ENCODE measurements around the gene ABHD14A. TPM values are rescaled to one million over a fixed set of nuclear protein-coding genes. Genes with fewer than 3 reads are reported as not detected.

The ABHD14A gene
- total RNA-seq, 1 donor from 2014 or later: 19.4 TPM

GRCh38 chr3:51940648-51941462, 34.0 kb upstream of the ABHD14A start:
- peak; percentile 39 for DNase-seq (ENCODE audit: low spot score)

GRCh38 chr3:51941463-51941797, 33.4 kb upstream of the ABHD14A start:
- no peak for DNase-seq (ENCODE audit: low spot score)

DNA sequence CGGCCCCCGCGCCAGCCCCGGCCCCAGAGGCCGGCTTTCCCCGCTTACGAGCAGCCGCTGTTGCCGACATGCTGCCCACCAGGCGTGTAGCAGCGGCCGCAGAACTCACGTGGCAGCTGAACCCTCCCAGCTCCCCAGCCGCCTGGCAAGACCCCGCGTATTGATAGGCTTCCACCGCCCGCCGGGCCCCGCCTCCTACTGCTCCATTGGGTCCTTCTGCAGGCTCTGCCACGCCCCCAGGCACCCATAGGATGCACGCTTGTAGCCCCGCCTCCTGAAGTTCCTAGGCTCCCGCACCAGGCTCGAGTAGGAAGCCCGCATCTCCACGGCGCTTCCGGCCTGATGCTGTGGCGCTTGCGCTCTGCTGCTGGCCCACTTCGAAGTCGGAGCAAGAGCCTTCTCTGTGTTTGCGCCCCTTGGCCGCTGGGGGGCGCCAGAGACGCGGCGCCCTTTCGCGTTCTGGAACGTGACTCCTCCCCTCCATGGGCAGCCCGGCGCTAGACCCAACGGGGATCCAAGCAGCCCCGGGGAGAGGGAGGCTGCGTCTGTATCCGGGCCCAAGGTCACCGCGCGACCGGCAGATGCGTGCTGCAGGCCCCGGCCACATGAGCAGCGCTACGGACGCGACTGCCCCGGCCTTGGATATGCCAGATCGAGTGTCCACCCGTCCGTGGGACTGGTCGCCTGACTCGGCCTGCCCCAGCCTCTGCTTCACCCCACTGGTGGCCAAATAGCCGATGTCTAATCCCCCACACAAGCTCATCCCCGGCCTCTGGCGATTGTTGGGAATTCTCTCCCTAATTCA, 32.9 kb upstream of the ABHD14A start, which contains the start of the genes PARP3 and RRP9:
Gene PARP3, plus strand, starts transcription at position 566 of the 805 bp plus-strand sequence. CDS start 993 bp downstream, outside the sequence.
Gene RRP9, minus strand, starts transcription at position 107 of the 805 bp plus-strand sequence. Its CDS starts 37 bp downstream, at position 70.
- peak; percentile 100 for DNase-seq (ENCODE audit: low spot score)

GRCh38 chr3:51942603-51943450, 32.0 kb upstream of the ABHD14A start:
- peak; percentile 75 for DNase-seq (ENCODE audit: low spot score)

DNA sequence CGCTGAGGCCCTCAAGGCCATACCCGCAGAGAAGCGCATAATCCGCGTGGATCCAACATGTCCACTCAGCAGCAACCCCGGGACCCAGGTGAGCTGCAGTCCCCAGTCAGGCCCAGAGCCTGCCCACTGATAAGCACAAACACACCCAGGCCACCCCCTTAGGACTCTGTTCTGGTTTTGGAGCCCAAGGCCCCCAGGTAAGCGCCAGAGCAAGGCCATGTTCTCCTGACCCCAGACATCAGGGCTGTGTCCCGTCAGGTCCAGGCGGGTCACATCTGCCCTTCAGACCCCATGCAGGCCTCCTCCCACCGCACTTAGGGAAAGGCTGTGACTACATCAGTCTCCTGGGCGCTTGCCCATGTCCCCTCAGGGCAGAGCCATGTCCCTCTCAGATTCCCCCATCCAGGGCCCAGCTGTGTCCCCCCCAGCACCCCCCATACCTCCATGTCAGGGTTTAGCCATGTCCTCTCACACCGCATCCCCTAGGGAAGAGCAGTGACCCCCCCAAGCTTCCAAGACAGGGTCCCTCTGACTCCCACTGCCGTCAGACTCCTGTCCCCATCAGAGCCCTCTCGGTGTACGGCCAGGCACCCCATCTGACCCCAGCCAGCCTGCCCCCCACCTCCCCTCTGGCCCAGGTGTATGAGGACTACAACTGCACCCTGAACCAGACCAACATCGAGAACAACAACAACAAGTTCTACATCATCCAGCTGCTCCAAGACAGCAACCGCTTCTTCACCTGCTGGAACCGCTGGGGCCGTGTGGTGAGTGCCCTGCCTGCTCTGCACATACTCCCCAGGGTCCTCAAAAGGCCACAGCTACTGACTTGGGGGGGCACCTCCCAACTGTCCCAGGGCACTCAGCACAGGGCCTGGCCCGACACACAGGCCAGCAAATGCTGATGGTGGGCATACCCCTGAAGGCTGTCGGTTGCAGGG, 31.1 kb upstream of the ABHD14A start:
- DNase-seq (ENCODE audit: low spot score): peak; percentile 43

GRCh38 chr3:51944451-51945021, 30.3 kb upstream of the ABHD14A start:
- no peak for DNase-seq (ENCODE audit: low spot score)

GRCh38 chr3:51945031-51945840, 29.6 kb upstream of the ABHD14A start:
- no peak for DNase-seq (ENCODE audit: low spot score)

DNA sequence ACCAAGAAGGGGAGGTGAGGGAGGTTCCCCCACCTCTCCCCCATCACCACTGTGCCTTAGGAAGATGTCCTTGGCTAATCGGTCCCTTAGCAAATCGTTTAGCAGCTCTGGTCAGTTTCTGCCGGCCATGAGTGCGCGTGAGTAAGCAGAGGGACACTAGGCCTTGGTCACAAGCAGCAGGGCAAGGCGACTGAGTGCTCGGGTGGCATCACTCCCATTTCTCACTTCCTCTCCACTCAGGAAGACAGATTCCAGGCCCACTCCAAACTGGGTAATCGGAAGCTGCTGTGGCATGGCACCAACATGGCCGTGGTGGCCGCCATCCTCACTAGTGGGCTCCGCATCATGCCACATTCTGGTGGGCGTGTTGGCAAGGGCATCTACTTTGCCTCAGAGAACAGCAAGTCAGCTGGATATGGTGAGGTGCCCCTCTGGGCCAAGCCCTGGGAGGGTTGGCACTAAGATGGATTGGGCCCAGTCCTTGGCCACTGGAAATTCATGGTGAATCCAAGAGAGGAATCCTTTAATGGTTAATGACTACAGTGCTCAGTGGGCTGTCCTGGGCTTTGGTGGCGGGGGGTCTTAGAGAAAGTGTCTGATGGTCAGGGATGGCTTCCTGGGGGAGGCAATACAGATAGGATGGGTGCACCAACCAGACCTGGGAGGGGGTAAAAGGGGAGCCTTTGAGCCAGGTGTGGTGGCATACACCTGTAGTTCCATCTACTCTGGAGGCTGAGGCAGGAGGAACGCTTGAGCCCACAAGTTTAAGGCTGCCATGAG, 28.7 kb upstream of the ABHD14A start:
- no peak for DNase-seq (ENCODE audit: low spot score)

- no peak for DNase-seq (ENCODE audit: low spot score)
These were observed 28.1 kb upstream of the ABHD14A start for GRCh38 chr3:51946796-51947195.

- no peak for DNase-seq (ENCODE audit: low spot score)
These were observed 27.5 kb upstream of the ABHD14A start for GRCh38 chr3:51947215-51947900.

- DNase-seq (ENCODE audit: low spot score): no peak
These were observed 26.8 kb upstream of the ABHD14A start for GRCh38 chr3:51948016-51948580.

- DNase-seq (ENCODE audit: low spot score): no peak
These were observed 25.7 kb upstream of the ABHD14A start for GRCh38 chr3:51949121-51949520.

GRCh38 chr3:51950899-51951298, 24.0 kb upstream of the ABHD14A start:
- no peak for DNase-seq (ENCODE audit: low spot score)

GRCh38 chr3:51953445-51953844, 21.4 kb upstream of the ABHD14A start:
- DNase-seq (ENCODE audit: low spot score): no peak

DNA sequence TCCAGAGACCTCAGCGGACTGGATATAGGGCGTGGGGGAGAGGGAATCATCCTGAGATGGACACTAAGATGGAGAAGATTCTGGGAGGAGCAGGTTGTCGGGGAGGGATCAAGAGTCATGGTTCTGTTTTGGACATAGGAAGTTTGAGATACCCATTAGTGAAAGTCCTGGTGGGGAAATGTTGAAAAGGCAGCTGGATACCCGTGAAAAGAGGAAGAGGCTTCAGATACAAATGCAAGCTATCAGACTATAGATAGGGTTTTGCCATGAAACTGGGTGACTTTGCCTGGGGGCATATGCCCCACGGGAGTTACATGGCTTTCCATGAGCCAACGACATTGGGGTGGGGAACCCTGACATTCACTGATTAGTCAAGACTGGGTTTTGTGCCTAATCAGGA, 20.8 kb upstream of the ABHD14A start:
- no peak for DNase-seq (ENCODE audit: low spot score)

DNA sequence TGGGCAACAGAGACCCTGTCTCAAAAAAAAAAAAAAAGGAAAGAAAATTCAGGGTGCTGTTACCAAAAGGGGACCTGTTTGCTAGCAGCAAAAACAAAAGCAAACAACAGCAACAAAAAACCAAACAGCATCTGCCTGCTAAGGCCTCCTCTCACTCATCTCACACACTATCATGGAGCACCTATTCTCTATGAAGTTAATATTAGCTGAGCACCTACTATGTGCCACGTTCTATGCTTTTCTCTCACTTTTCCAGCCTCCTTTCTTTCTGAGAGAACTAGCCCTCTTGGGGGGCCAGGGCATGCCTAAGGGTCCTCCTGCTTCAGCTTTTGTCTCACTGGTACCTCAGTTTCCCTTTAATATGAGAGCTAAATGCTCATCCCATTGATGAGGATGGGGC, 20.2 kb upstream of the ABHD14A start:
- DNase-seq (ENCODE audit: low spot score): no peak

DNA sequence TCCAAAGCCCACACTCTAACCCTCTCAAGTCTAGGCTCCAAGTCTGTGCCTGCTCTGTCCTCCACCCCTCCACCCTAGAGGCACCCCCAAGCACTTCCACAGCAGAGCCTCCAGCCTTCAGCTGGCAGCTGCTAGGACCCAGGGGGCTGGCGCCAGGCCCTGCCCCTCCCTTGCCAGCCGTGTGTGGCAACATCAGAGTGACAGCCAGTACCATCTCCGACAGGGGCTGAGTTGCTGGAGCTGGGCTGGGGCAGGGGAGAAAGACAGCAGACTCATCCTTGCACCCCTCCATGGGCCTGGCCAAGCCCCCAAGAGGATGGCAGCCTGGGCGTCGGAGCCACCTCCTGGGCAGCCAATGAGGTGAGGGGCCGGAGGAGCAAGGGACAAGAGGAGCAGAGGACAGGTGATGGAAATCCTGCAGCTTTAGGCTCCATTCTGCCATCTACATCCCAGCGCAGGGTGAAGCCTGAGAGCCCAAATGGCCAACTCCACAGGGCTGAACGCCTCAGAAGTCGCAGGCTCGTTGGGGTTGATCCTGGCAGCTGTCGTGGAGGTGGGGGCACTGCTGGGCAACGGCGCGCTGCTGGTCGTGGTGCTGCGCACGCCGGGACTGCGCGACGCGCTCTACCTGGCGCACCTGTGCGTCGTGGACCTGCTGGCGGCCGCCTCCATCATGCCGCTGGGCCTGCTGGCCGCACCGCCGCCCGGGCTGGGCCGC, 19.5 kb upstream of the ABHD14A start, which contains the start of gene GPR62:
Gene GPR62, plus strand, starts transcription at position 207 of the 718 bp plus-strand sequence. Its CDS starts 272 bp downstream, at position 479.
- no peak for DNase-seq (ENCODE audit: low spot score)
